Caco-2 (cell line): Measurements from ENCODE around the gene ARPC2. TPM values are rescaled to one million over a fixed set of nuclear protein-coding genes. Genes with fewer than 3 reads are reported as not detected.

Experiments used
- BruUV-seq: library from RNA; stranded (reverse); fragments of 400-500 nt; replicated peaks from 2 replicates; lab custom pipeline; 2021; lab: Mats Ljungman, UMichigan
- CTCF ChIA-PET: fragments of 300-600 bp; sonication (Branson Sonifier 250); formaldehyde crosslinking; loops from one replicate; lab custom pipeline; 2022; ENCODE audit warnings: antibody characterized with exemption; lab: Charles Lee
- POLR2A ChIA-PET: fragments of 300-600 bp; sonication (Branson Sonifier 250); formaldehyde crosslinking; loops from one replicate; lab custom pipeline; 2022; ENCODE audit warnings: antibody characterized with exemption; lab: Charles Lee
- DNase-seq, 2 experiments: peaks; one replicate each; pipeline versions ENCODE4 v3.0.0 to v3.0.0-alpha.2; 2020 to 2022
- H3K27me3 ChIP-seq: replicated peaks from 2 replicates; pipeline ENCODE4 v1.6.0; 2011; ENCODE audit warnings: low read length; ENCODE audit not compliant: control insufficient read depth, insufficient read depth
- H3K36me3 ChIP-seq: 2 replicates; pipeline ENCODE4 v1.5.1; 2011; ENCODE audit warnings: low read length; ENCODE audit not compliant: control insufficient read depth, insufficient read depth
- H3K4me1 ChIP-seq: fragments of 250-450 bp; sonication (Bioruptor Pico); 2 replicates; pipeline ENCODE4 v1.5.1; 2020; ENCODE audit warnings: mild to moderate bottlenecking
- H3K4me3 ChIP-seq: 2 replicates; pipeline ENCODE4 v1.5.1; 2011; ENCODE audit warnings: low read depth, mild to moderate bottlenecking, control low read depth, low read length
- H3K9me3 ChIP-seq: fragments of 250-450 bp; sonication (Bioruptor Pico); 2 replicates; pipeline ENCODE4 v1.5.1; 2020; ENCODE audit warnings: mild to moderate bottlenecking, moderate library complexity
- H3K27ac Mint-ChIP-seq: one replicate; pipeline ENCODE4 v1.8.0; 2022; ENCODE audit warnings: mixed read lengths; ENCODE audit not compliant: unreplicated experiment
- H3K27me3 Mint-ChIP-seq: one replicate; pipeline ENCODE4 v1.8.0; 2022; ENCODE audit warnings: mixed read lengths; ENCODE audit not compliant: insufficient read depth, unreplicated experiment
- H3K36me3 Mint-ChIP-seq: one replicate; pipeline ENCODE4 v1.8.0; 2022; ENCODE audit warnings: mild to moderate bottlenecking, mixed read lengths; ENCODE audit not compliant: insufficient read depth, unreplicated experiment
- H3K4me1 Mint-ChIP-seq: one replicate; pipeline ENCODE4 v1.8.0; 2022; ENCODE audit warnings: low read depth, mixed read lengths; ENCODE audit not compliant: unreplicated experiment
- H3K4me3 Mint-ChIP-seq: one replicate; pipeline ENCODE4 v1.8.0; 2022; ENCODE audit warnings: mild to moderate bottlenecking, moderate library complexity, mixed read lengths; ENCODE audit not compliant: unreplicated experiment
- H3K9me3 Mint-ChIP-seq: one replicate; pipeline ENCODE4 v1.8.0; 2022; ENCODE audit warnings: mixed read lengths; ENCODE audit not compliant: unreplicated experiment
- CTCF ChIP-seq, 2 experiments: fragments of 200-600 bp in 1 of 2; IDR thresholded peaks; 1 replicate in 1 of 2; 2 replicates in 1 of 2; pipeline versions ENCODE4 v1.5.1 to v1.8.0; 2011 to 2022; ENCODE audit warnings: antibody characterized with exemption in 1 of 2, control low read depth in 1 of 2, inconsistent platforms in 1 of 2, low read depth in 1 of 2, low read length in 1 of 2, mild to moderate bottlenecking in 1 of 2, moderate library complexity in 1 of 2; ENCODE audit not compliant: insufficient read depth in 1 of 2, severe bottlenecking in 1 of 2, unreplicated experiment in 1 of 2
- intact Hi-C: fragments of 100-400 bp; cut with micrococcal nuclease; formaldehyde crosslinking; loops from one replicate; pipeline ENCODE4 v1.10.0; 2022; ENCODE audit not compliant: unreplicated experiment
- total RNA-seq: library from RNA; stranded (reverse); gene quantifications from 2 replicates; pipeline ENCODE4 v1.2.3, GENCODE V29; 2022

The ARPC2 gene
- total RNA-seq, 1 experiment from 2014 or later, result 284 TPM

- no peak for DNase-seq
- H3K9me3 ChIP-seq, result no peaks in the 10 kb centered on the region
- H3K4me1 ChIP-seq, result peaks cover 20% of the 10 kb centered on the region
- Mint-ChIP-seq H3K36me3 (peaks cover 67% of the 10 kb centered on the region), H3K4me1 (peaks cover 5% of the 10 kb centered on the region), H3K27me3 (no peaks in the 10 kb centered on the region), H3K4me3 (no peak overlapping the region), H3K9me3 (no peaks in the 10 kb centered on the region), H3K27ac (no peak overlapping the region)
- intact Hi-C loops, result no loop called here
- no peak overlapping the region for H3K4me3 ChIP-seq
- ChIA-PET POLR2A (no interaction called here), CTCF (no interaction called here)
- H3K27me3 ChIP-seq, result no peaks in the 10 kb centered on the region
- TF ChIP-seq CTCF (IDR thresholded peaks at IDR 0.05; ENCODE audit: insufficient read depth in 1 of 2, low read depth in 1 of 2, low read length in 1 of 2, severe bottlenecking in 1 of 2, unreplicated experiment in 1 of 2), result no peak
- H3K36me3 ChIP-seq, result peaks cover 6% of the 10 kb centered on the region; the same call in 1 of the 2 replicates
- BruUV-seq, result no TSS peak
These were observed 50.3 kb downstream of the ARPC2 start for GRCh38 chr2:218267259-218267658.

- no peaks in the 10 kb centered on the region for H3K9me3 Mint-ChIP-seq
- peak within 1 kb of the TSS; percentile 93 for H3K27ac Mint-ChIP-seq
- DNase-seq, result peak; percentile 100
- peak in 1 of 2 experiments; percentile 23 for TF ChIP-seq CTCF (IDR thresholded peaks at IDR 0.05; ENCODE audit: insufficient read depth in 1 of 2, low read depth in 1 of 2, low read length in 1 of 2, severe bottlenecking in 1 of 2, unreplicated experiment in 1 of 2)
- peaks cover 7% of the 10 kb centered on the region; the same call in 1 of the 2 replicates for H3K36me3 ChIP-seq
- peaks cover 7% of the 10 kb centered on the region for H3K4me1 ChIP-seq
- no peaks in the 10 kb centered on the region for H3K27me3 Mint-ChIP-seq
- peak within 1 kb of the TSS; percentile 65 for H3K4me3 ChIP-seq
- intact Hi-C loops, result loop anchor here (1.0 to 10.0 kb wide), 4 partner anchors 53 to 375 kb away; partner anchors contain the start of gene ARPC2
- peaks cover 67% of the 10 kb centered on the region for H3K36me3 Mint-ChIP-seq
- H3K4me3 Mint-ChIP-seq, result peak within 1 kb of the TSS; percentile 91
- no peaks in the 10 kb centered on the region for H3K9me3 ChIP-seq
- ChIA-PET POLR2A (interaction anchor here (1.0 to 1.5 kb wide), 11 partner anchors 9 to 298 kb away, joined by 3 to 20 read pairs (median 4); partner anchors contain the start of genes CTDSP1, GPBAR1 and USP37), CTCF (interaction anchor here (0.6 to 7.0 kb wide), 9 partner anchors 13 to 437 kb away, joined by 3 to 121 read pairs (median 5); partner anchors contain the start of genes TMBIM1 and VIL1)
- no peaks in the 10 kb centered on the region for H3K27me3 ChIP-seq
- BruUV-seq, result no TSS peak
- peaks cover 13% of the 10 kb centered on the region for H3K4me1 Mint-ChIP-seq
These were observed 53.1 kb downstream of the ARPC2 start, which contains the start of the genes AAMP and PNKD for GRCh38 chr2:218269900-218270720. TSS of gene AAMP (minus strand) at chr2:218270137. CDS start at chr2:218270086, 51 bp downstream. TSS of gene PNKD (plus strand) at chr2:218270519. CDS start at chr2:218270536, 17 bp downstream.
